H1 (cell line): ENCODE results near the gene DYSF. TPM values are rescaled to one million over a fixed set of nuclear protein-coding genes. Genes with fewer than 3 reads are reported as not detected.

ENCODE experiments used
- CTCF ChIA-PET: fragments of 300-600 bp; sonication (Branson Sonifier 250); formaldehyde crosslinking; loops from one replicate; lab custom pipeline; 2021; ENCODE audit not compliant: partially characterized antibody; lab: Charles Lee
- POLR2A ChIA-PET: fragments of 300-600 bp; sonication (Branson Sonifier 250); formaldehyde crosslinking; loops from one replicate; lab custom pipeline; 2021; ENCODE audit warnings: inconsistent platforms; ENCODE audit not compliant: partially characterized antibody; lab: Charles Lee
- DNase-seq, 2 experiments: peaks; one replicate each; pipeline versions ENCODE4 v3.0.0 to v3.0.0-alpha.2; 2010 to 2022; ENCODE audit warnings: low spot score in 2 of 2, low read depth in 1 of 2, mixed read lengths in 1 of 2
- FAIRE-seq: peaks from 2 replicates; lab custom pipeline; 2011; peaks lifted over from hg19 to GRCh38; lab: Jason Lieb, UNC
- H2AFZ ChIP-seq: 2 replicates; pipeline ENCODE4 v1.8.1; 2012; ENCODE audit warnings: low read length, inconsistent platforms
- H2AK5ac ChIP-seq: 2 replicates; pipeline ENCODE4 v1.6.1; 2013; ENCODE audit warnings: low read depth, low read length
- H2BK120ac ChIP-seq: replicated peaks from 2 replicates; pipeline ENCODE3; 2013; ENCODE audit warnings: low read depth, low read length, inconsistent platforms
- H2BK12ac ChIP-seq: 2 replicates; pipeline ENCODE4 v1.6.1; 2013; ENCODE audit warnings: low read depth, low read length
- H2BK15ac ChIP-seq: 2 replicates; pipeline ENCODE4 v1.6.1; 2013; ENCODE audit warnings: low read length
- H2BK20ac ChIP-seq: 2 replicates; pipeline ENCODE4 v1.6.1; 2013; ENCODE audit warnings: low read length
- H2BK5ac ChIP-seq: 2 replicates; pipeline ENCODE4 v1.6.1; 2013; ENCODE audit warnings: low read depth, low read length
- H3K14ac ChIP-seq: 2 replicates; pipeline ENCODE4 v1.6.1; 2013; ENCODE audit warnings: inconsistent platforms; ENCODE audit not compliant: insufficient read length
- H3K18ac ChIP-seq: 2 replicates; pipeline ENCODE4 v1.6.1; 2013; ENCODE audit warnings: low read length; ENCODE audit errors: extremely low read depth
- H3K23ac ChIP-seq: 2 replicates; pipeline ENCODE4 v1.6.1; 2013; ENCODE audit warnings: inconsistent platforms; ENCODE audit not compliant: insufficient read length
- H3K23me2 ChIP-seq: 2 replicates; pipeline ENCODE4 v1.6.1; 2013; ENCODE audit warnings: low read depth, low read length
- H3K27ac ChIP-seq: 2 replicates; pipeline ENCODE4 v1.6.1; 2011; ENCODE audit warnings: low read depth, low read length, inconsistent platforms
- H3K27me3 ChIP-seq, 4 experiments: replicated peaks in 1 of 4; 1 replicate in 1 of 4; 2 replicates in 3 of 4; pipeline versions ENCODE4 v1.6.1 to v1.8.1; 2011 to 2013; ENCODE audit warnings: low read length in 3 of 4, mild to moderate bottlenecking in 3 of 4, inconsistent platforms in 2 of 4, mixed read lengths in 2 of 4, moderate library complexity in 1 of 4; ENCODE audit not compliant: control insufficient read depth in 3 of 4, insufficient read depth in 3 of 4; ENCODE audit errors: extremely low read depth in 1 of 4
- H3K36me3 ChIP-seq, 4 experiments: 2 replicates each; pipeline versions ENCODE4 v1.6.1 to v1.8.1; 2011 to 2013; ENCODE audit warnings: mild to moderate bottlenecking in 4 of 4, low read length in 3 of 4, moderate library complexity in 2 of 4, control low read depth in 1 of 4, inconsistent platforms in 1 of 4; ENCODE audit not compliant: insufficient read depth in 4 of 4, control insufficient read depth in 2 of 4
- H3K4ac ChIP-seq: replicated peaks from 2 replicates; pipeline ENCODE3; 2013; ENCODE audit warnings: low read length, low read depth, mixed read lengths, inconsistent platforms; ENCODE audit not compliant: insufficient read length
- H3K4me1 ChIP-seq, 4 experiments: replicated peaks in 1 of 4; 1 replicate in 1 of 4; 2 replicates in 3 of 4; pipeline versions ENCODE4 v1.6.1 to v1.8.1; 2011 to 2013; ENCODE audit warnings: low read length in 3 of 4, inconsistent platforms in 2 of 4, mixed read lengths in 1 of 4; ENCODE audit not compliant: insufficient read depth in 4 of 4, control insufficient read depth in 3 of 4
- H3K4me2 ChIP-seq, 2 experiments: 2 replicates each; pipeline versions ENCODE4 v1.6.1 to v1.8.1; 2011 to 2013; ENCODE audit warnings: low read depth in 2 of 2, low read length in 2 of 2, control low read depth in 1 of 2, inconsistent platforms in 1 of 2, mild to moderate bottlenecking in 1 of 2; ENCODE audit not compliant: insufficient read depth in 1 of 2
- H3K4me3 ChIP-seq, 4 experiments: fragments of 200-600, 300-600 bp in 1 of 4; sonication (generic), shearing (Covaris generic), sonication (Bioruptor Twin) in 1 of 4; 2 replicates each; pipeline versions ENCODE4 v1.5.1 to v1.8.1; 2011 to 2016; ENCODE audit warnings: low read length in 4 of 4, low read depth in 3 of 4, control low read depth in 2 of 4, inconsistent platforms in 2 of 4, mild to moderate bottlenecking in 2 of 4, mixed read lengths in 1 of 4, moderate library complexity in 1 of 4; ENCODE audit not compliant: insufficient read depth in 2 of 4; ENCODE audit errors: extremely low read depth in 1 of 4
- H3K56ac ChIP-seq: replicated peaks from 2 replicates; pipeline ENCODE3; 2013; ENCODE audit warnings: low read depth, mild to moderate bottlenecking, mixed read lengths, low read length, inconsistent platforms; ENCODE audit not compliant: insufficient read length
- H3K79me1 ChIP-seq: 2 replicates; pipeline ENCODE4 v1.6.1; 2013; ENCODE audit warnings: low read depth, low read length, control low read depth
- H3K79me2 ChIP-seq, 2 experiments: 2 replicates each; pipeline versions ENCODE4 v1.6.1 to v1.8.1; 2012 to 2013; ENCODE audit warnings: low read length in 2 of 2, mild to moderate bottlenecking in 2 of 2, inconsistent platforms in 1 of 2; ENCODE audit not compliant: insufficient read depth in 2 of 2, control insufficient read depth in 1 of 2
- H3K9ac ChIP-seq, 4 experiments: replicated peaks in 1 of 4; 1 replicate in 1 of 4; 2 replicates in 3 of 4; pipeline versions ENCODE4 v1.6.1 to v1.8.1; 2011 to 2013; ENCODE audit warnings: low read depth in 3 of 4, low read length in 3 of 4, control low read depth in 2 of 4, mild to moderate bottlenecking in 2 of 4, moderate library complexity in 2 of 4, inconsistent platforms in 1 of 4; ENCODE audit errors: extremely low read depth in 1 of 4
- H3K9me3 ChIP-seq, 2 experiments: 2 replicates each; pipeline versions ENCODE4 v1.6.1 to v1.8.1; 2012 to 2013; ENCODE audit warnings: mild to moderate bottlenecking in 2 of 2, moderate library complexity in 2 of 2, control low read depth in 1 of 2, inconsistent platforms in 1 of 2, low read depth in 1 of 2, low read length in 1 of 2, mixed read lengths in 1 of 2; ENCODE audit not compliant: insufficient read depth in 2 of 2
- H4K20me1 ChIP-seq, 2 experiments: replicated peaks in 1 of 2; 2 replicates each; pipeline versions ENCODE3 to v1.8.1; 2011 to 2013; ENCODE audit warnings: inconsistent platforms in 2 of 2, low read length in 2 of 2, mild to moderate bottlenecking in 1 of 2; ENCODE audit not compliant: insufficient read depth in 2 of 2, control insufficient read depth in 1 of 2
- H4K5ac ChIP-seq: 2 replicates; pipeline ENCODE4 v1.6.1; 2013; ENCODE audit warnings: low read length, low read depth, mixed read lengths, inconsistent platforms; ENCODE audit not compliant: insufficient read length
- H4K8ac ChIP-seq: 2 replicates; pipeline ENCODE4 v1.8.0; 2013; ENCODE audit warnings: mild to moderate bottlenecking, moderate library complexity, low read length, inconsistent platforms; ENCODE audit not compliant: insufficient read depth; ENCODE audit errors: extremely low read depth
- H4K91ac ChIP-seq: replicated peaks from 2 replicates; pipeline ENCODE3; 2013; ENCODE audit warnings: low read length, mixed read lengths, inconsistent platforms; ENCODE audit not compliant: insufficient read length
- EGR1 ChIP-seq: IDR thresholded peaks from 2 replicates; pipeline ENCODE4 v1.6.1; 2011; ENCODE audit warnings: low read depth, low read length, borderline replicate concordance
- KDM5A ChIP-seq: fragments of 200-600 bp; IDR thresholded peaks from 2 replicates; pipeline ENCODE4 v1.7.1; 2012; ENCODE audit warnings: mild to moderate bottlenecking, low read length, inconsistent platforms, mixed read lengths
- PHF8 ChIP-seq: fragments of 200-600 bp; sonication (generic); conservative IDR thresholded peaks from 2 replicates; pipeline ENCODE4 v1.7.1; 2012; ENCODE audit warnings: low read depth, mild to moderate bottlenecking, inconsistent platforms, low read length, moderate library complexity
- RAD21 ChIP-seq, 2 experiments: IDR thresholded peaks in 1 of 2; conservative IDR thresholded peaks in 1 of 2; 2 replicates each; pipeline ENCODE4 v1.6.1; 2011; ENCODE audit warnings: low read depth in 2 of 2, low read length in 2 of 2, improper control_type of control experiment in 1 of 2, inconsistent platforms in 1 of 2, mild to moderate bottlenecking in 1 of 2, moderate library complexity in 1 of 2
- RNF2 ChIP-seq: fragments of 200-900, 300-1000 bp; sonication (generic); IDR thresholded peaks from 2 replicates; pipeline ENCODE4 v1.7.1; 2016; ENCODE audit warnings: borderline replicate concordance, low read depth, mild to moderate bottlenecking, antibody characterized with exemption, low read length; ENCODE audit not compliant: poor library complexity, severe bottlenecking; ENCODE audit errors: missing control alignments
- RXRA ChIP-seq: IDR thresholded peaks from 2 replicates; pipeline ENCODE4 v1.6.1; 2011; ENCODE audit warnings: low read depth, mild to moderate bottlenecking, low read length, moderate library complexity; ENCODE audit not compliant: insufficient read depth
- SIN3A ChIP-seq, 2 experiments: IDR thresholded peaks in 1 of 2; conservative IDR thresholded peaks in 1 of 2; 2 replicates each; pipeline ENCODE4 v1.6.1; 2011 to 2012; ENCODE audit warnings: low read length in 2 of 2, improper control_type of control experiment in 1 of 2, low read depth in 1 of 2, mild to moderate bottlenecking in 1 of 2
- SP4 ChIP-seq: IDR thresholded peaks from 2 replicates; pipeline ENCODE4 v1.6.1; 2012; ENCODE audit warnings: low read length, inconsistent platforms
- TAF7 ChIP-seq: optimal IDR thresholded peaks from 2 replicates; pipeline ENCODE3; 2011; ENCODE audit warnings: low read depth, mild to moderate bottlenecking, inconsistent platforms, low read length, moderate library complexity, borderline replicate concordance
- TBP ChIP-seq: IDR thresholded peaks from 2 replicates; pipeline ENCODE4 v1.6.1; 2011; ENCODE audit warnings: low read depth, low read length, improper control_type of control experiment
- TEAD4 ChIP-seq: IDR thresholded peaks from 2 replicates; pipeline ENCODE4 v1.6.1; 2012; ENCODE audit warnings: low read depth, low read length, inconsistent platforms, mixed read lengths
- ZNF274 ChIP-seq: IDR thresholded peaks from 2 replicates; pipeline ENCODE4 v1.7.0; 2012; ENCODE audit warnings: low read length, borderline replicate concordance; ENCODE audit errors: extremely low read depth
- polyA plus RNA-seq, 7 experiments: library from polyadenylated mRNA; depleted of rRNA in 3 of 7; stranded (reverse) in 5 of 7; unstranded in 2 of 7; fragments of >200 nt in 5 of 7; fragments of 200-250 nt in 2 of 7; gene quantifications; 1 replicate in 5 of 7; 2 replicates in 1 of 7; 4 replicates in 1 of 7; pipeline versions ENCODE4 v1.2.1 to v1.2.3, GENCODE V29; 2011 to 2013; ENCODE audit warnings: missing spikeins in 2 of 7, mixed read lengths in 2 of 7
- total RNA-seq: library from RNA; stranded (reverse); fragmentation: NEBNext Ultra II Directional; extraction: Animal tissue kit (Norgen Biotek cat#: 25700); gene quantifications from 2 replicates; pipeline ENCODE4 v1.2.1, GENCODE V29; 2021

DYSF gene
- total and polyA plus RNA-seq, 2 of the 8 experiments (the other 6 are each of a cell fraction or from before 2014, with no cell fraction given) = 5.8 to 7.1 TPM

DNA sequence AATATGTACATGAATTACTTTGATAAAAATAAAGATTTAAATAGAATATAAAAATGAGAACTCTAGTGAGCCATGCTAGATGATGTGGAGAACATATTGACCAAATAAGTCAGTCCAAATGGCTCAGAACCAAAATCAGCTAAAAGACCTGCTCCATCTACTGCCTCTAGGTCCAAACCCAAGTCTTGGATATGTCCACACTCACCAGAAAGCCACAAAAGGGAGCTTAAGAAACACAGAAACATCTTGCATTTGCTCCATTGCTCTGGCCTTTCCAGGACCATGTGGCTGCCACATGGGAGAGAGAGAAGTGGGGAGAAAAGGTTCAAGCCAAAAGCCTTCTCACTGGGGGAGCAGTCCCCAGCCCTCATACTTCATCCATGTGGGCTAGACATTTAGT lies 272.5 kb downstream of the DYSF start:
- Histone ChIP-seq H2BK120ac (no peak overlapping the region), H3K79me1 (no peaks in the 10 kb centered on the region), H2BK5ac (no peak overlapping the region), H3K18ac (no peak overlapping the region), H3K4me1 (no peaks in the 10 kb centered on the region), H3K27me3 (0 out of 7 replicates have a peak, but pooled peaks cover 0 to 2% (median 0%) of the 10 kb centered on the region in 4 experiments), H3K4ac (no peak overlapping the region), H2AK5ac (no peak overlapping the region), H2BK20ac (no peak overlapping the region), H3K79me2 (no peaks in the 10 kb centered on the region), H3K4me2 (no peak overlapping the region), H3K36me3 (no peaks in the 10 kb centered on the region), H3K9ac (no peak overlapping the region), H3K23me2 (peaks cover 4% of the 10 kb centered on the region; the same call in 1 of the 2 replicates), H2BK12ac (no peak overlapping the region), H3K27ac (no peak overlapping the region), H3K4me3 (no peak overlapping the region), H4K5ac (no peak overlapping the region), H3K56ac (no peak overlapping the region), H4K91ac (no peak overlapping the region), H3K14ac (no peak overlapping the region), H3K9me3 (0 out of 4 replicates have a peak, but pooled peaks cover 3% of the 10 kb centered on the region in 2 experiments), H3K23ac (no peak overlapping the region), H2BK15ac (no peak overlapping the region), H4K8ac (no peak overlapping the region), H2AFZ (no peak overlapping the region), H4K20me1 (no peaks in the 10 kb centered on the region)
- POLR2A ChIA-PET = no interaction called here
- DNase-seq (no peak), FAIRE-seq (no peak)
- CTCF ChIA-PET = no interaction called here
- TF ChIP-seq SP4 (no peak), RXRA (no peak), PHF8 (no peak), ZNF274 (no peak), RAD21 (IDR thresholded peaks at IDR 0.05 in 1 of 2, conservative IDR thresholded peaks at IDR 0.05 in 1 of 2; ENCODE audit: low read depth in 2 of 2, low read length in 2 of 2) (no peak), EGR1 (no peak), TEAD4 (no peak), RNF2 (no peak), KDM5A (no peak), TBP (no peak), SIN3A (conservative IDR thresholded peaks at IDR 0.05 in 1 of 2, IDR thresholded peaks at IDR 0.05 in 1 of 2; ENCODE audit: low read depth in 1 of 2, low read length in 2 of 2) (no peak), TAF7 (no peak)
